Frontal cortex (tissue), 4 donors: ENCODE measurements around the gene WASF2. TPM values are rescaled to one million over a fixed set of nuclear protein-coding genes. Genes with fewer than 3 reads are reported as not detected.
A peak's percentile ranks its signal among the peaks of the same experiment; 100 is the strongest.
"Not testable (repeated sequence)": the region's sequence is repeated elsewhere in the genome, so short reads cannot be mapped to it uniquely, and the experiment has no call there.

Source experiments
- DNase-seq, 2 donors: peaks; one replicate each; pipeline ENCODE4 v3.0.0; 2012; ENCODE audit warnings: low spot score in 2 of 2
- FAIRE-seq: peaks from 2 replicates; lab custom pipeline; 2012; peaks lifted over from hg19 to GRCh38; lab: Jason Lieb, UNC
- total RNA-seq: library from RNA; depleted of rRNA; stranded (reverse); fragments of >200 nt; gene quantifications from one replicate; pipeline ENCODE4 v1.2.3, GENCODE V29; 2014
- donor health status: control.
- donor health status: control.
- donor health status: control.

The WASF2 gene
- total RNA-seq, 1 donor from 2014 or later = 4.5 TPM

GRCh38 chr1:27388337-27389005 is 101.5 kb downstream of the WASF2 start:
- no peak for FAIRE-seq
- DNase-seq = peak in 1 of 2 donors; percentile 48

GRCh38 chr1:27384797-27385196 is 105.2 kb downstream of the WASF2 start:
- not testable (repeated sequence) for FAIRE-seq, DNase-seq

- DNase-seq (no peak), FAIRE-seq (no peak)
Observed at GRCh38 chr1:27383661-27384060, 106.3 kb downstream of the WASF2 start.

- FAIRE-seq = no peak
- peak in 1 of 2 donors; percentile 60 for DNase-seq
Observed at GRCh38 chr1:27383039-27383605, 106.8 kb downstream of the WASF2 start, which contains the start of gene CD164L2. Gene CD164L2 (minus strand): TSS chr1:27383333. CDS start chr1:27383239, 94 bp downstream.

GRCh38 chr1:27381969-27382762 is 107.8 kb downstream of the WASF2 start:
- FAIRE-seq = no peak
- DNase-seq = no peak

GRCh38 chr1:27380766-27381733 is 108.9 kb downstream of the WASF2 start:
- no peak for FAIRE-seq

GRCh38 chr1:27380224-27380623 is 109.7 kb downstream of the WASF2 start:
- no peak for FAIRE-seq
- DNase-seq = no peak

More at GRCh38 chr1:27380766-27381733, 108.9 kb downstream of the WASF2 start:
- DNase-seq = no peak

GRCh38 chr1:27379564-27380122 is 110.3 kb downstream of the WASF2 start:
- DNase-seq (no peak), FAIRE-seq (no peak)

GRCh38 chr1:27377760-27378495 is 112.0 kb downstream of the WASF2 start:
- FAIRE-seq (no peak), DNase-seq (no peak)

GRCh38 chr1:27374362-27375086 is 115.4 kb downstream of the WASF2 start, which contains the start of gene FCN3:
Gene FCN3 (minus strand): TSS chr1:27374824. CDS start chr1:27374818, 6 bp downstream.
- DNase-seq (no peak), FAIRE-seq (no peak)

GRCh38 chr1:27372808-27373690 is 116.9 kb downstream of the WASF2 start:
- DNase-seq = no peak
- FAIRE-seq = no peak

GRCh38 chr1:27372022-27372807 is 117.8 kb downstream of the WASF2 start:
- no peak for DNase-seq
- no peak for FAIRE-seq

- no peak for DNase-seq
- FAIRE-seq = no peak
Observed at GRCh38 chr1:27368869-27369582, 120.9 kb downstream of the WASF2 start.

GRCh38 chr1:27367160-27367650 is 122.8 kb downstream of the WASF2 start:
- no peak for FAIRE-seq

GRCh38 chr1:27366411-27367159 is 123.4 kb downstream of the WASF2 start, which contains the start of gene MAP3K6:
Gene MAP3K6 (minus strand): TSS chr1:27366961. CDS start chr1:27366597, 364 bp downstream.
- peak; percentile 73 to 84 for DNase-seq
- no peak for FAIRE-seq

More at GRCh38 chr1:27367160-27367650, 122.8 kb downstream of the WASF2 start:
- no peak for DNase-seq
